NCI-H2196 (cell line): ENCODE results near the gene KIF18A.
"Not testable (repeated sequence)": the region's sequence is repeated elsewhere in the genome, so short reads cannot be mapped to it uniquely, and the experiment has no call there.

ENCODE experiments used
- DNase-seq: peaks from one replicate; lab custom pipeline; 2025; ENCODE audit not compliant: unreplicated experiment; lab: John Stamatoyannopoulos, UW

KIF18A gene

GRCh38 chr11:28107750-28108618 is at the start of gene KIF18A, which contains the start of gene METTL15:
KIF18A (minus strand) TSS chr11:28108156; CDS start chr11:28097947, 10,209 bp downstream.
METTL15 (plus strand) TSS chr11:28108388; CDS start chr11:28113335, 4,947 bp downstream.
- peak; percentile 99 for DNase-seq

DNA sequence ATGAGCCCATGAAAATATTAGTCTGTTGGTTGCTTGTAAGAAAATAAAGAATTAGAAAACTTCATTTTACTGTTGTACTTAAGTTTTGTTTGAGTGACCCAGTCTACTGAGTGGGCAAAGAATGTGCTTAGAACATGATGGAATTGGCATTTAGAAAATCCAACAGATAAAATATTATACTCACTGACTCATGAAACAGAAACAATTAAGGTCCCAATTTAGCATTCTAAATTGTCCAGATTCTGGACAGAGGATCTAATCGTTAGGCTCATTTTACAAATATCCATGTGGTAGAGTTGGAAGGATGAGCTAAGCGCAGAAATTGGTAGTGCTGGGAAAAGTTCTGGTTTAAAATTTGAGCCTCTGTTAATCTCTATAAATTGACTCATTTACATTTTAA is 45.6 kb upstream of the KIF18A start:
- no peak for DNase-seq

GRCh38 chr11:28152743-28153142 is 44.8 kb upstream of the KIF18A start:
- no peak for DNase-seq

- DNase-seq: no peak
These were observed 38.3 kb upstream of the KIF18A start for GRCh38 chr11:28146123-28146751.

- no peak for DNase-seq
These were observed 36.9 kb upstream of the KIF18A start for GRCh38 chr11:28144808-28145207.

- no peak for DNase-seq
These were observed 34.8 kb upstream of the KIF18A start for GRCh38 chr11:28142724-28143123.

GRCh38 chr11:28140689-28141455 is 32.9 kb upstream of the KIF18A start:
- no peak for DNase-seq

GRCh38 chr11:28139841-28140415 is 32.0 kb upstream of the KIF18A start:
- no peak for DNase-seq

DNA sequence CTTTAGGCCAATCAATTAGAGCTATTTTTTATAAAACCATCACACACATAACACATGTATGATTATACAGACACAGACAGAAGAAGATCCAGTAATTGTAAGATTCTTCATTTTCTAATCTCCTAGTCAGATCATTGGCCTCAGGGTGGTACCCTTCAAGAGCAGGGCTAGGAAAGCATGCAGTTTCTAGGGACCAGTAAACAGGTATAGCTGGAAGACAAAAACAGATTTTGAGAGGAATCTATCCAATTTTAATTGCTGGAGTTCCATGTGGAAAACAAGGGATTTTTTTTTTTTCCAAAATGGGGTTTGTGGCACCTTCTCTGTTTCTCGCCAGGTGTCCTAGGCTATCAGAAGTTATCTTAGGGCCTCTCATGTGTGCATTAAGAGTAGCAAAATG is 29.9 kb upstream of the KIF18A start:
- no peak for DNase-seq

DNA sequence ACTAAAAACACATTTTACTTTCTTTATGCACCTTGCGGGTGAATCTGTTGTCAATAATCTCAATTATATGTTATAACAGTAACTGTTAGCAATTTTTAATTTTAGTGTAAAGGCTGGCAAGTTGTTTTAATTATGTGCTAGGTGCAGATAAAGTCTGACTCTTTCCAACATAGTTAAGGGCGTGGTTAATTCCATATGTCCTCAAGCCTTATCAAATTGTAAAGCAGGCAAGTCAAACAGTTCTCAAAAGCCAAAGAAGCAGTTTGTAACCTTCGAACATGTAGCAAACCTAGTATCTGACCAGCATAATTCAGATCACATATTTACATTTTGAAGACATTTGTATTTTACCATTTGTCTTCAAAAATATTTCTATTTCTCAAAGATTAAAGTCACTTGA is 29.4 kb upstream of the KIF18A start:
- DNase-seq: no peak

- not testable (repeated sequence) for DNase-seq
These were observed 28.2 kb upstream of the KIF18A start for GRCh38 chr11:28136157-28136556.

DNA sequence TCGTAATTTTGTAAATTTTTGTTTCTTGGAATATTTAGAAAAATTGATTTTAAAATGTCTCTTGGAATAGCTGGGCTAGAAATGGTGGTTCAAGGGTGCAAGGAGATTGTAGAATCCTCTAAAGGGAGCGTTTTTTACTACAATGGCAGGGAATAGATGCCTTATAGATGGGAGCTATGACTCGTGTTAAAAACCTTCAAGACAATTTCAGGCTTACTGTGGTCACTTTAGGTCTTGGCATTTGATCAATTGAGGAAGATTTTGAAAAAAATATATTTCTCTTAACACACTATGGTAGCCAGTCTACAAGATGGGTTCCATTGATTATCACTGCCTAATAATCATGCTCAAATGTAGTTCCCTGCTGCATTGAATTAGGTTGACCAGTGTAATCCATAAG is 25.2 kb upstream of the KIF18A start:
- no peak for DNase-seq

GRCh38 chr11:28132548-28132947 is 24.6 kb upstream of the KIF18A start:
- no peak for DNase-seq

GRCh38 chr11:28123151-28123581 is 15.2 kb upstream of the KIF18A start:
- DNase-seq: no peak

- no peak for DNase-seq
These were observed 9.8 kb upstream of the KIF18A start for GRCh38 chr11:28117712-28118111.

DNA sequence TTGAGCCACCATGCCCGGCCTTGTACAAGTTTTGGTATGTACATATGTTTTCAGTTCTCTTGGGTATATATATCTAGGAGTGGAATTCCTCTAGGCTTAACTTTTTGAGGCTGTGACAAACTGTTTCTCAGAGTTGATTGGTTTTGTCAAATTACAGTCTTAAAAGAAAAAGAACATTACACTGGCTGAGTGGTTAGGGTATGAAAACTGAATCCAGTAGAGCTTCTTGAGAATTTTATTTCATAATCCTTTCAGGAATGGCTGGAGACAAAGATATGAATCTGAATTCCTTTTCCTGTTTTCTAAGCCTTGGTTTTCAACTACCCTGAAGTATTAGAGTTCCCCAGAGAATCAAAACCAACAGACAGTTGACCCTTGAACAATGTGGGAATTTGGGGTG is 6.8 kb upstream of the KIF18A start:
- DNase-seq: no peak

DNA sequence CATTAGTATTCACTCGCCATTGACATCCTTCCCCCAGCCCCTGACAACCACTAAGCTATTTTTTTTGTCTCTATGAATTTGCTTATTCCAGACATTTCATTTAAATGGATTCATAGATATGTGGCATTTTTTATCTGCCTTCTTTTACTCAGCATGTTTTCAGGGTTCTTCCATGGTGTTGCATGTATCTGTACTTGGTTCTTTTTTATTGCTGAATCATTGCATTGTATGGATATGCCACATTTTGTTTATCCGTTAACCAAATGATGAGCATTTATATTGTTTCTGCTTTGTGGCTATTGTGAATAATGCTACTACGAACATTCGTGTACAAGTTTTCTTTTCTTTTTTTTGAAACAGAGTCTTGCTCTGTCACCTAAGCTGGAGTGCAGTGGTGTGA is 6.2 kb upstream of the KIF18A start:
- no peak for DNase-seq

GRCh38 chr11:28110821-28111200 is 2.9 kb upstream of the KIF18A start:
- no peak for DNase-seq

- peak; percentile 77 for DNase-seq
These were observed 2.3 kb upstream of the KIF18A start for GRCh38 chr11:28110108-28110820.

- DNase-seq: no peak
These were observed 1.0 kb upstream of the KIF18A start for GRCh38 chr11:28108958-28109357.
